Head of caudate nucleus (tissue), 42 donors: ENCODE results near the gene KIF3B.
"Not testable (repeated sequence)": the region's sequence is repeated elsewhere in the genome, so short reads cannot be mapped to it uniquely, and the experiment has no call there.

Experiments
- DNase-seq, 42 donors: peaks; one replicate each; pipeline versions ENCODE4 v3.0.0 to v3.0.0-alpha.2; 2020 to 2021; ENCODE audit warnings: mixed read lengths in 7 of 42
- intact Hi-C: fragments of 100-400 bp; cut with DNase I; formaldehyde crosslinking; loops from one replicate; pipeline ENCODE4 v1.15.0; 2022

KIF3B gene

GRCh38 chr20:32360333-32360634 is 82.8 kb downstream of the KIF3B start:
- intact Hi-C loops = loop anchor here (10.0 kb wide), 1 partner anchor 95 kb away; no protein-coding TSS in a partner anchor
- DNase-seq = no peak

GRCh38 chr20:32362901-32363364 is 85.5 kb downstream of the KIF3B start:
- intact Hi-C loops = loop anchor here (10.0 kb wide), 1 partner anchor 92 kb away; no protein-coding TSS in a partner anchor

GRCh38 chr20:32363492-32363891 is 86.0 kb downstream of the KIF3B start:
- DNase-seq = no peak
- intact Hi-C loops = loop anchor here (10.0 kb wide), 1 partner anchor 91 kb away; no protein-coding TSS in a partner anchor

More at GRCh38 chr20:32362901-32363364, 85.5 kb downstream of the KIF3B start:
- no peak for DNase-seq

GRCh38 chr20:32364554-32365208 is 87.2 kb downstream of the KIF3B start:
- DNase-seq = no peak
- intact Hi-C loops = loop anchor here (10.0 kb wide), 1 partner anchor 90 kb away; no protein-coding TSS in a partner anchor

GRCh38 chr20:32365564-32365963 is 88.1 kb downstream of the KIF3B start:
- DNase-seq = no peak
- intact Hi-C loops = loop anchor here (10.0 kb wide), 1 partner anchor 89 kb away; no protein-coding TSS in a partner anchor

GRCh38 chr20:32366380-32366779 is 88.9 kb downstream of the KIF3B start:
- no peak for DNase-seq
- intact Hi-C loops = loop anchor here (10.0 kb wide), 1 partner anchor 88 kb away; no protein-coding TSS in a partner anchor

GRCh38 chr20:32368323-32368722 is 90.9 kb downstream of the KIF3B start:
- no peak for DNase-seq
- intact Hi-C loops = loop anchor here (10.0 kb wide), 1 partner anchor 86 kb away; no protein-coding TSS in a partner anchor

- DNase-seq = no peak
- intact Hi-C loops = loop anchor here (10.0 kb wide), 1 partner anchor 86 kb away; no protein-coding TSS in a partner anchor
Observed at GRCh38 chr20:32368925-32369324, 91.5 kb downstream of the KIF3B start.

GRCh38 chr20:32370897-32371296 is 93.4 kb downstream of the KIF3B start:
- intact Hi-C loops = no loop called here
- no peak for DNase-seq

- DNase-seq = no peak
- intact Hi-C loops = no loop called here
Observed at GRCh38 chr20:32378461-32378860, 101.0 kb downstream of the KIF3B start.

- intact Hi-C loops = not testable (repeated sequence)
Observed at GRCh38 chr20:32380037-32380436, 102.6 kb downstream of the KIF3B start.

GRCh38 chr20:32380745-32381144 is 103.3 kb downstream of the KIF3B start:
- DNase-seq = no peak
- intact Hi-C loops = no loop called here

More at GRCh38 chr20:32380037-32380436, 102.6 kb downstream of the KIF3B start:
- not testable (repeated sequence) for DNase-seq

GRCh38 chr20:32382102-32382950 is 104.9 kb downstream of the KIF3B start:
- intact Hi-C loops = no loop called here
- DNase-seq = peak in 1 of 42 donors; percentile 30

GRCh38 chr20:32383441-32383840 is 106.0 kb downstream of the KIF3B start:
- DNase-seq, intact Hi-C loops: not testable (repeated sequence)
